Right lobe of liver (tissue), 4 donors: ENCODE data around the gene GABRR2.

Experiments
- POLR2A ChIP-seq: fragments of 450-650 bp; IDR thresholded peaks from one replicate; pipeline ENCODE4 v1.6.1; 2017; ENCODE audit warnings: antibody characterized with exemption, mild to moderate bottlenecking
- TF ChIP-seq, protein P1 (sequence below), 4 donors: fragments of 200-600 bp in 3 of 4; fragments of 450-650 bp in 1 of 4; IDR thresholded peaks; one replicate each; pipeline versions ENCODE4 v1.5.1 to v1.8.0; 2016 to 2022; ENCODE audit warnings: antibody characterized with exemption in 4 of 4, mild to moderate bottlenecking in 2 of 4
- donor health status: DM: no; HTN: no; CAD: no.
- donor health status: DM: no; HTN: no; CAD: no.
- donor health status: DM: no; HTN: yes; CAD: no.

DNA sequence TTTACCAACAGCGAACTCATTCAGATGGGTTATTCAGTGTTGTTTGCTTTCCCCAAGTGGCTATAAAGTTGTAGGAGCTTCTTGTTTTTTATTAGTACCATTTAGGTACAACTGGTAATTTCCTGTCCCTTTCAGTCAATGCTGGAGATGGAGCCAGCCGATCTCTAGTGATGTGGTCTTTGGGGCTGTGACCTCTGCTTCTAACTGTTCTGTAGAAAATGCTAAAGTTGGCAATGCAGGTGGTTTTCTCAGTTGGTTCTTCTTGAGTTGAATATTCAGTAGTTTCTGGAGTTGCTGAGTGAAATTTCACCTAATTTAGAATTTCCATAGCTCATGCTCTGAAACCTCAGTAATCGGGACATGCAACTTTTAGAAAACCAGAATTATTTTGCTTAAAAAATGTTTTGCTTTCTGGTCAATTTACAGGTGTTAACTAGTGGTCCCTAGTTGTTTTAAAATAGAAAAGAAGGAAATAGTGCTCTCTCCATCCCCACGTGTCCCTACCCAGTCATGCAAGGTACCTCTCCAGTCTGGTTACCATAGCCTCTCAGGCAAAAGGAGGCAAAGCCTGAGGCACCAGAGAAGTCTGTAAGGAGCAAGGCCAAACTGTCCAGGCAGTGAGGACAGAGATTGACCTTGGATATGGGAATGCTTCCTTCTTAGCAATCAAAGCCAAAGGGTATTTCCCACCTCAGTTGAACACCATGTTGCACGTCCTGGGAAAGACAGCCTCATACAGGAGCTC is 70.7 kb downstream of the GABRR2 start:
- TF ChIP-seq POLR2A: no peak
- TF ChIP-seq, protein P1, sequence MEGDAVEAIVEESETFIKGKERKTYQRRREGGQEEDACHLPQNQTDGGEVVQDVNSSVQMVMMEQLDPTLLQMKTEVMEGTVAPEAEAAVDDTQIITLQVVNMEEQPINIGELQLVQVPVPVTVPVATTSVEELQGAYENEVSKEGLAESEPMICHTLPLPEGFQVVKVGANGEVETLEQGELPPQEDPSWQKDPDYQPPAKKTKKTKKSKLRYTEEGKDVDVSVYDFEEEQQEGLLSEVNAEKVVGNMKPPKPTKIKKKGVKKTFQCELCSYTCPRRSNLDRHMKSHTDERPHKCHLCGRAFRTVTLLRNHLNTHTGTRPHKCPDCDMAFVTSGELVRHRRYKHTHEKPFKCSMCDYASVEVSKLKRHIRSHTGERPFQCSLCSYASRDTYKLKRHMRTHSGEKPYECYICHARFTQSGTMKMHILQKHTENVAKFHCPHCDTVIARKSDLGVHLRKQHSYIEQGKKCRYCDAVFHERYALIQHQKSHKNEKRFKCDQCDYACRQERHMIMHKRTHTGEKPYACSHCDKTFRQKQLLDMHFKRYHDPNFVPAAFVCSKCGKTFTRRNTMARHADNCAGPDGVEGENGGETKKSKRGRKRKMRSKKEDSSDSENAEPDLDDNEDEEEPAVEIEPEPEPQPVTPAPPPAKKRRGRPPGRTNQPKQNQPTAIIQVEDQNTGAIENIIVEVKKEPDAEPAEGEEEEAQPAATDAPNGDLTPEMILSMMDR (IDR thresholded peaks at IDR 0.05): no peak
